GM12864 (cell line): ENCODE data around the gene SLC12A8.

Experiments used
- DNase-seq: peaks from one replicate; pipeline ENCODE4 v3.0.0-alpha.2; 2011; ENCODE audit warnings: low read depth
- H3K4me3 ChIP-seq: 2 replicates; pipeline ENCODE4 v1.5.1; 2011; ENCODE audit warnings: mild to moderate bottlenecking, low read depth, low read length, control low read depth
- CTCF ChIP-seq: IDR thresholded peaks from 2 replicates; pipeline ENCODE4 v1.5.1; 2011; ENCODE audit warnings: low read depth, mild to moderate bottlenecking, moderate library complexity, low read length, control low read depth, inconsistent platforms; ENCODE audit errors: missing control alignments

SLC12A8 gene

GRCh38 chr3:125232401-125232800, 19.9 kb upstream of the SLC12A8 start:
- DNase-seq: no peak
- TF ChIP-seq CTCF: no peak
- no peak overlapping the region for H3K4me3 ChIP-seq

GRCh38 chr3:125231895-125232294, 19.3 kb upstream of the SLC12A8 start:
- DNase-seq: no peak
- no peak overlapping the region for H3K4me3 ChIP-seq
- no peak for TF ChIP-seq CTCF

GRCh38 chr3:125229707-125230106, 17.2 kb upstream of the SLC12A8 start:
- H3K4me3 ChIP-seq: no peak overlapping the region
- no peak for DNase-seq
- TF ChIP-seq CTCF: no peak

GRCh38 chr3:125229168-125229567, 16.6 kb upstream of the SLC12A8 start:
- DNase-seq: no peak
- H3K4me3 ChIP-seq: no peak overlapping the region
- no peak for TF ChIP-seq CTCF

- no peak for DNase-seq
- H3K4me3 ChIP-seq: no peak overlapping the region
- no peak for TF ChIP-seq CTCF
Measured at GRCh38 chr3:125221831-125222230, 9.3 kb upstream of the SLC12A8 start.

GRCh38 chr3:125220727-125221429, 8.3 kb upstream of the SLC12A8 start:
- no peak overlapping the region for H3K4me3 ChIP-seq
- no peak for DNase-seq
- TF ChIP-seq CTCF: no peak

- DNase-seq: no peak
- no peak for TF ChIP-seq CTCF
- H3K4me3 ChIP-seq: no peak overlapping the region
Measured at GRCh38 chr3:125220183-125220582, 7.6 kb upstream of the SLC12A8 start.
